Upper lobe of left lung (tissue), 6 donors: ENCODE measurements around the gene GATAD2A. TPM values are rescaled to one million over a fixed set of nuclear protein-coding genes. Genes with fewer than 3 reads are reported as not detected.
"Not testable (repeated sequence)": the region's sequence is repeated elsewhere in the genome, so short reads cannot be mapped to it uniquely, and the experiment has no call there.

ENCODE experiments used
- ATAC-seq, 2 donors: fragments of 200-7000 bp; cut with Tn5 transposase; one replicate each; pipeline ENCODE4 v1.9.1; 2022; ENCODE audit warnings: mild to moderate bottlenecking in 2 of 2, moderate library complexity in 2 of 2; ENCODE audit not compliant: low FRiP score in 2 of 2
- DNase-seq, 2 donors: peaks; one replicate each; pipeline ENCODE4 v3.0.0-alpha.2; 2019 to 2020
- H3K27ac ChIP-seq, 4 donors: fragments of 200-600 bp; sonication (generic); one replicate each; pipeline ENCODE4 v1.5.1; 2016 to 2019
- H3K27me3 ChIP-seq, 4 donors: fragments of 200-600 bp; sonication (generic); one replicate each; pipeline ENCODE4 v1.5.1; 2017 to 2019
- H3K36me3 ChIP-seq, 4 donors: fragments of 200-600 bp; sonication (generic); one replicate each; pipeline ENCODE4 v1.5.1; 2016 to 2019
- H3K4me1 ChIP-seq, 4 donors: fragments of 200-600 bp; sonication (generic); one replicate each; pipeline ENCODE4 v1.5.1; 2018 to 2019
- H3K4me3 ChIP-seq, 4 donors: fragments of 200-600 bp; sonication (generic); one replicate each; pipeline ENCODE4 v1.5.1; 2017 to 2019; ENCODE audit warnings: mild to moderate bottlenecking in 2 of 4, moderate library complexity in 1 of 4
- H3K9me3 ChIP-seq, 4 donors: fragments of 200-600 bp; sonication (generic); one replicate each; pipeline ENCODE4 v1.5.1; 2018 to 2019
- EP300 ChIP-seq, 4 donors: sonication (generic); formaldehyde crosslinking; IDR thresholded peaks; one replicate each; pipeline ENCODE4 v1.5.1; 2017; ENCODE audit warnings: antibody characterized with exemption in 4 of 4, control low read depth in 2 of 4
- POLR2A ChIP-seq, 4 donors: fragments of 450-650 bp; IDR thresholded peaks; one replicate each; pipeline ENCODE4 v1.5.1; 2016 to 2017; ENCODE audit warnings: antibody characterized with exemption in 4 of 4, mild to moderate bottlenecking in 2 of 4
- POLR2AphosphoS5 ChIP-seq, 2 donors: sonication (generic); formaldehyde crosslinking; IDR thresholded peaks; one replicate each; pipeline ENCODE4 v1.5.1; 2017; ENCODE audit warnings: antibody characterized with exemption in 2 of 2
- WGBS, 2 donors: methylation state at CpG; one replicate each; pipeline ENCODE4 v1.1.5; 2017 to 2018; 5-methylcytosine and 5-hydroxymethylcytosine counted together
- total RNA-seq, 6 donors: library from RNA; depleted of rRNA in 4 of 6; stranded (reverse); fragments of >200 nt in 4 of 6; gene quantifications; one replicate each; pipeline versions ENCODE4 v1.1.0 to v1.2.1, GENCODE V29; 2016 to 2021
- TF ChIP-seq, protein P1 (sequence below), 6 experiments: fragments of 450-650 bp in 4 of 6; fragments of 200-600 bp in 2 of 6; sonication (generic) in 2 of 6; IDR thresholded peaks; one replicate each; pipeline ENCODE4 v1.5.1; 2016 to 2019; ENCODE audit warnings: antibody characterized with exemption in 6 of 6
- donor health status: DM: no; HTN: no; CAD: no; lungs with moderate emphysema.
- donor health status: DM: no; HTN: yes; CAD: no; lungs with severe emphysema.

GATAD2A gene
- total RNA-seq, 6 donors from 2014 or later = 60.8 to 182 (median 88.0) TPM

DNA sequence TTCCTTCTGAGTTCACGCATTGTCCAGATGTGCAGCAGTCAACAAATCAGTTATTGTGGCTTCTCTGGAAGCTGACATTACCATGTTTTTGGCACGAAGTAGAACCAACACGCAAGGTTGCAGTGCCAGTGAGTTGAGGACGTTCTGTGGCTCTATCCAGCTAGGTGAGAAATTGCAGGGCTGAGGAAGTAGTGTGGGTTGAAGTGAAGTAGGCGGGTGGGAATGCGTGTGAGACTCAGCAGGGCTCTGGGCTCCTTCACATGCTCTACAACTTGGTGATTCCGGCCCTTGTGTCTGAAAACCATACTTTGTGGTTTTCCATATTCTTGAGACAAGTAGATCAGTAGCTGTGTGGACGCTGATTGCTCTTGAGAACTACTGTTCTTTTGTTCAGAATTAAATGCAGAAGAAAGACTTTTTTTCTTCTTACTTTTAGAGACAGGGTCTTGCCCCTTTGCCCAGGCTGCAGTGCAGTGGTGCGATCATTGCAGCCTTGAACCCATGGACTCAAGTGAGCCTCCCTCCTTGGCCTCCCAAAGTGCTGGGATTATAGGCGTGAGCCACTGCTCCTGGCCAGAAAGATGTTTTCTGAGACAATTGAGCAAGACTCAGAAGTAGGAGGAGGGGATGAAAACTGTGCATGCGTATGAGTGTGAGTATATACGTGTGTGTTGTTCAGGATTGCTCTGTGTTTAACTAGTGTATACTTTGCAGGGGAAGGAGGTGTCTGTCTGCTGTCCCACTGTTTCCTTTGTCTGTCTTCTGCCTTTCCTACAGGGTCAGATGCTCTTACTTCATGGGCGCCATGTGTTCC, 46.2 kb downstream of the GATAD2A start:
- ATAC-seq = peak; percentile 39 to 81
- TF ChIP-seq POLR2AphosphoS5 (IDR thresholded peaks at IDR 0.05) = peak in 1 of 2 donors; percentile 4
- TF ChIP-seq, protein P1, sequence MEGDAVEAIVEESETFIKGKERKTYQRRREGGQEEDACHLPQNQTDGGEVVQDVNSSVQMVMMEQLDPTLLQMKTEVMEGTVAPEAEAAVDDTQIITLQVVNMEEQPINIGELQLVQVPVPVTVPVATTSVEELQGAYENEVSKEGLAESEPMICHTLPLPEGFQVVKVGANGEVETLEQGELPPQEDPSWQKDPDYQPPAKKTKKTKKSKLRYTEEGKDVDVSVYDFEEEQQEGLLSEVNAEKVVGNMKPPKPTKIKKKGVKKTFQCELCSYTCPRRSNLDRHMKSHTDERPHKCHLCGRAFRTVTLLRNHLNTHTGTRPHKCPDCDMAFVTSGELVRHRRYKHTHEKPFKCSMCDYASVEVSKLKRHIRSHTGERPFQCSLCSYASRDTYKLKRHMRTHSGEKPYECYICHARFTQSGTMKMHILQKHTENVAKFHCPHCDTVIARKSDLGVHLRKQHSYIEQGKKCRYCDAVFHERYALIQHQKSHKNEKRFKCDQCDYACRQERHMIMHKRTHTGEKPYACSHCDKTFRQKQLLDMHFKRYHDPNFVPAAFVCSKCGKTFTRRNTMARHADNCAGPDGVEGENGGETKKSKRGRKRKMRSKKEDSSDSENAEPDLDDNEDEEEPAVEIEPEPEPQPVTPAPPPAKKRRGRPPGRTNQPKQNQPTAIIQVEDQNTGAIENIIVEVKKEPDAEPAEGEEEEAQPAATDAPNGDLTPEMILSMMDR (IDR thresholded peaks at IDR 0.05) = no peak
- peak in 1 of 2 donors; percentile 72 for DNase-seq
- H3K9me3 ChIP-seq = no peaks in the 10 kb centered on the region
- WGBS, 2 donors = 33 to 53% methylated on average over 12 to 13 of the region's 13 CpGs
- H3K27me3 ChIP-seq = no peaks in the 10 kb centered on the region
- no peaks in the 10 kb centered on the region for H3K36me3 ChIP-seq
- H3K4me1 ChIP-seq = peaks cover 34 to 52% (median 42%) of the 10 kb centered on the region in 4 donors
- H3K4me3 ChIP-seq = no peak overlapping the region
- H3K27ac ChIP-seq = peak overlapping the region; percentile 6 to 79 (median 74)

DNA sequence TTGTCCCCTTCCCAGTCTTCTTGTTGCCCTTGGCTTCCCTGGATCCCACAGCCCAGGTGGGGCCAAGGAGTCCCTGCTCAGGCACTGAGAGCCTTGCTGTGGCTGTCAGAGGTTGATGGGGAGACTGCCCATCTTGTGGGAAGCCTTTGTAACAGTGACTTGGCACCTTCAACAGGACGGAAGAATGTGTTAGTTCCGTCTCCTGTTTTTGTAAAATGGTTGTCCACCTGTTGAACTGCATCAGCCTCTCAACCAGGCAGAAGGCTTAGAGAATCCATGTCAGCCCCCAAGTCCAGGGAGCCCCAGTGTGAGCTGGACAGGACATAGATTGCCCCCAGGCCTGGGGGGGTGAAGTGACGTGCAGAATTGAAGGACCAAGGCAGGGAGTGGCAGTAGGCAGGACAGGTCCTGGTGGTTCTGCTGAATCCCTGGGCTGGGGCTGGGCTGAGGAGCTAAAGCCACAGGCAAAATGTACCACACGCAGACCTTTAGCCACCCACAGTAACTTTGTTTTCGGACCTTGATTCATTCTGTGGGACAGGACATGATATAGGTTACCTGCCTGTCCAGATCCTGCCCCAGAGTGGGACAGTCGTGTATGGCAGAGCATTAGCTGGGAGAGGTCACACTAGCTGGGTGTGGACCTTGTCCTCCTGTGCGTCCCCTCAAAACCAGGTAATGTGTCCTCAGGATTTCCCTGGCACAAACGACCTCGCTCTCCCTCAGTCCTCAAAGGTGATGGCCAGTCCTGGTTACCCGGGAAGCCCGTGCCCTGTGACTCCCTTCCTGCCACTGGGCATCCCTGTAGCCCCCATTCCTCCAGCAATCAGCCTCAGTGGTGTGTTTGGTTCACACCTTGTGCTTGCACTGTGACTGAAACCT, 47.0 kb downstream of the GATAD2A start:
- peaks cover 28 to 57% (median 40%) of the 10 kb centered on the region in 4 donors for H3K4me1 ChIP-seq
- H3K4me3 ChIP-seq = no peak overlapping the region
- H3K27me3 ChIP-seq = no peaks in the 10 kb centered on the region
- 76 to 87% methylated on average over 6 to 11 of the region's 11 CpGs for WGBS, 2 donors
- no peaks in the 10 kb centered on the region for H3K9me3 ChIP-seq
- peak overlapping the region; percentile 6 to 79 (median 74) for H3K27ac ChIP-seq
- H3K36me3 ChIP-seq = no peaks in the 10 kb centered on the region
- TF ChIP-seq POLR2A (IDR thresholded peaks at IDR 0.05) = no peak
- ATAC-seq (no peak), DNase-seq (no peak)

DNA sequence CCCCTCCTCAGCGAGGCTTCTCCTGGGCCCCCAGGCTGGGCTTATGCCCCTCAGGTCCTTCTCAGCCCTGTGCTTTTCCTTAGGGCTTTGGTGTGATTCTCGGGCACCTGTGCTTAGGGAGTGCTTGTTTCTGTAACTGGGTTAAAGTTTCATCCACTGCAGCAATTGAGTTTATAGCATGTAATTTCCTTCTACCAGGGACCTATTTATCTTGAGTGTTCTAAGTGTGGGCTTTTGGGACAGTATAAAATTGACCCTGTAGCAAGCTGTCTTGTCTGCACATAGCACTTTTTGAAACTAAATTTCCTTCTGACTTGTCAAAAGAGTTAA, 47.6 kb downstream of the GATAD2A start:
- ATAC-seq (no peak), DNase-seq (no peak)
- H3K27ac ChIP-seq = peak overlapping the region in 3 of 4 donors; percentile 72 to 79 (median 76)
- TF ChIP-seq, protein P1 (IDR thresholded peaks at IDR 0.05) = no peak
- no peak for TF ChIP-seq POLR2AphosphoS5 (IDR thresholded peaks at IDR 0.05)
- TF ChIP-seq POLR2A (IDR thresholded peaks at IDR 0.05) = no peak
- TF ChIP-seq EP300 (IDR thresholded peaks at IDR 0.05) = no peak
- no peaks in the 10 kb centered on the region for H3K27me3 ChIP-seq
- peaks cover 28 to 57% (median 39%) of the 10 kb centered on the region in 4 donors for H3K4me1 ChIP-seq
- no peaks in the 10 kb centered on the region for H3K9me3 ChIP-seq
- no peaks in the 10 kb centered on the region for H3K36me3 ChIP-seq
- WGBS, 2 donors = 83 to 92% methylated on average over 2 of the region's 2 CpGs
- no peak overlapping the region for H3K4me3 ChIP-seq

DNA sequence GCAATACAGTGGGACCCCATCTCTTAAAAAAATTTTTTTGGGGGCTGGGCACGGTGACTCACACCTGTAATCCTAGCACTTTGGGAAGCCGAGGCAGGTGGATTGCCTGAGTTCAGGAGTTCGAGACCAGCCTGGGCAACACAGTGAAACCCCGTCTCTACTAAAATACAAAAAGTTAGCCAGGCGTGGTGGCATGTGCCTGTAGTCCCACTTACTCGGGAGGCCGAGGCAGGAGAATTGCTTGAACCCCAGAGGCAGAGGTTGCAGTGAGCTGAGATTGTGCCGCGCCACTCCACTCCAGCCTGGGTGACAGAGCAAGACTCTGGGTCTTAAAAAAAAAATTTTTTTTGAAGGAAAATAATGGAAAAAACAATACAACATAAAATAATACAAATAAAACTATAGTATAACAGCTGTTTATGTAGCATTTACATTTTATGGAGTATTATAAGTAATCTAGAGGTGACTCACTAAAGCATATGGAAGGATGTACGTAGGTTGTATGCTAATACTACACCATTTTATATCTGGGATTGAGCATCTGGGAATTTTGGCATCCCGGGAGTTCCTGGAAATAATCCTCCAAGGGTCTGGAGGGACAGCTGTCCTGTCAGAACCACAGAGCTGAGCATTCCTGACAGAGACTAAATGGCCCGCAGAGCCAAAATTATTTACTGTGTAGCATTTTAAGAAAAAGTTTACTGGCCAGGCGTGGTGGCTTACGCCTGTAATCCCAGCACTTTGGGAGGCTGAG, 49.9 kb downstream of the GATAD2A start:
- not testable (repeated sequence) for DNase-seq, H3K36me3 ChIP-seq
- WGBS, 2 donors = 97 to 98% methylated on average over 14 of the region's 14 CpGs

DNA sequence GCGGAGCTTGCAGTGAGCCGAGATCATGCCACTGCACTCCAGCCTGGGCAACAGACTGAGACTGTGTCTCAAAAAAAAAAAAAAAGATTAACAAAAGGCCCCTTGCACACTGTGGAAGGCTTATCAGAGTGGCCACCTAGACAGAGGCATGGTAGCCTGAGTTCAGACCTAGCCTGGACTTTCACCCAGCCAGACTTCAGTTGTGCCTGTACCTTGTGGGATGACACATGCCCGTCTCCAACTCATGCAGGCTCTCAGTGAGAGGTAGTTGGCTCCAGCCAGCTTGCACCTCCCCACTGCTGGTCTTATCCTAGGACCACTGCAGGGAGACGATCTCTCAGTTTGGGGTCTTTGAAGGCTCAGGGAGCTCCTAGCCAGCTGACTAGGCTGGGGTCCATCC, 52.2 kb downstream of the GATAD2A start:
- WGBS, 2 donors = 88 to 96% methylated on average over 4 of the region's 4 CpGs
- TF ChIP-seq POLR2A (IDR thresholded peaks at IDR 0.05) = no peak
- Histone ChIP-seq H3K27ac (peak overlapping the region; percentile 34 to 92 (median 84)), H3K4me1 (peaks cover 54 to 72% (median 57%) of the 10 kb centered on the region in 4 donors), H3K4me3 (no peak overlapping the region), H3K27me3 (no peaks in the 10 kb centered on the region), H3K36me3 (no peaks in the 10 kb centered on the region), H3K9me3 (no peaks in the 10 kb centered on the region)
- ATAC-seq (no peak), DNase-seq (no peak)

More for the DNA sequence above, 49.9 kb downstream of the GATAD2A start:
- not testable (repeated sequence) for H3K27me3 ChIP-seq, H3K9me3 ChIP-seq, ATAC-seq, H3K4me3 ChIP-seq, H3K27ac ChIP-seq
- H3K4me1 ChIP-seq = peaks cover 50 to 71% (median 56%) of the 10 kb centered on the region in 4 donors
